SH-SY5Y (cell line): ENCODE measurements around the gene EGR4.

Experiments used
- GATA2 ChIP-seq: IDR thresholded peaks from 2 replicates; pipeline ENCODE4 v1.6.1; 2011; ENCODE audit warnings: mild to moderate bottlenecking, low read depth, low read length
- GATA3 ChIP-seq: IDR thresholded peaks from 2 replicates; pipeline ENCODE4 v1.6.1; 2011; ENCODE audit warnings: low read depth, mild to moderate bottlenecking, low read length, moderate library complexity

DNA sequence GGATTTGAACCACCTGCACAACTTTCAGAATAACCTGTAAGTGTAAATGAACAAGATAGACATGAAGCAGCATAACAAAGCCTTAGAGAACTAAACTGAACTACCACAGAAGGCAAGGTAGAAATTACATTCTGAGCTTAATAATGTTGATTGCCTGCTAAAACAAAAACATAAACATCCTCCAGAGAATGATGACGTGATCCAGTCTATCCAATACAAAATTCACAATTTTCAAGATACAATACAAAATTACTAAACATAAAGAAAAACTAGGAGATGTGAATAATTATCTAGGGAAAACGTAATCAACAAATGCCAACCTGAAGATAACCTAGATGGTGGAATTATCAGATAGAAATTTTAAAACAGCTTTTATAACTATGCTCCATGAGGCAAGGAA is 40.7 kb upstream of the EGR4 start:
- TF ChIP-seq GATA2, result no peak
- TF ChIP-seq GATA3, result no peak
